Measurements from ENCODE around the gene AP2M1.
A peak's percentile ranks its signal among the peaks of the same experiment; 100 is the strongest.

The AP2M1 gene

DNA sequence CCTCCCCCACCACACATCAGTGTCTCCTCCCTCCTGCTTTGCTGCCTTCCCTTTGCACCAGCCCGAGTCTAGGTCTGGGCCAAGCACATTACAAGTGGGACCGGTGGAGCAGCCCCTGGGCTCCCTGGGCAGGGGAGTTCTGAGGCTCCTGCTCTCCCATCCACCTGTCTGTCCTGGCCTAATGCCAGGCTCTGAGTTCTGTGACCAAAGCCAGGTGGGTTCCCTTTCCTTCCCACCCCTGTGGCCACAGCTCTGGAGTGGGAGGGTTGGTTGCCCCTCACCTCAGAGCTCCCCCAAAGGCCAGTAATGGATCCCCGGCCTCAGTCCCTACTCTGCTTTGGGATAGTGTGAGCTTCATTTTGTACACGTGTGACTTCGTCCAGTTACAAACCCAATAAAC is 9.0 kb downstream of the AP2M1 start:
- DNase-seq = no peak

DNA sequence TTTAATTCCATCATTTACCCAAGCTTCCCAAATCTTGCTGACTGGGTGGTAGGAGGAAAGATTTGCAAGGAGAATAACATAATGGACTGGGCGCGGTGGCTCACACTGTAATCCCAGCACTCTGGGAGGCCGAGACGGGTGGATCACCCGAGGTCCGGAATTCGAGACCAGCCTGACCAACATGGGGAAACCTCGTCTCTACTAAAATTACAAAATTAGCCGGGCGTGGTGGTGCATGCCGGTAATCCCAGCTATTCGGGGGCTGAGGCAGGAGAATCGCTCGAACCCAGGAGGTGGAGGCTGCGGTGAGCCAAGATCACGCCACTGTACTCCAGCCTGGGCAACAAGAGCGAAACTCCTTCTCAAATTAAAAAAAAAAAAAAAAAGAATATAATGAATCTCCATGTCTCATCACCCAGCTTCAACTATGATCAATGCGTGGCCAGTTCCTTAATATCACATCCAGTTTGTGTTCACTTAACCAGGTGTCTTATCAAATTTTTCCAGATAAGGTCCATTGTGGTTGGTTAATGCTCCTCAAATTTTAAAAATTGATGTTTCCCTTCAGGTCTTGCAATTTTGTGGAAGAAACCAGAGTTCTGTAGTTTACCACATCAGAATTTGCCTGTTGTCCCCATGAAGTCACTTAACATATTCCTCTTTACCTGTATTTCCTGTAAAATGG is 10.0 kb downstream of the AP2M1 start:
- no peak for DNase-seq

GRCh38 chr3:184185461-184186183 is 11.0 kb downstream of the AP2M1 start:
- DNase-seq = peak; percentile 99 to 100

DNA sequence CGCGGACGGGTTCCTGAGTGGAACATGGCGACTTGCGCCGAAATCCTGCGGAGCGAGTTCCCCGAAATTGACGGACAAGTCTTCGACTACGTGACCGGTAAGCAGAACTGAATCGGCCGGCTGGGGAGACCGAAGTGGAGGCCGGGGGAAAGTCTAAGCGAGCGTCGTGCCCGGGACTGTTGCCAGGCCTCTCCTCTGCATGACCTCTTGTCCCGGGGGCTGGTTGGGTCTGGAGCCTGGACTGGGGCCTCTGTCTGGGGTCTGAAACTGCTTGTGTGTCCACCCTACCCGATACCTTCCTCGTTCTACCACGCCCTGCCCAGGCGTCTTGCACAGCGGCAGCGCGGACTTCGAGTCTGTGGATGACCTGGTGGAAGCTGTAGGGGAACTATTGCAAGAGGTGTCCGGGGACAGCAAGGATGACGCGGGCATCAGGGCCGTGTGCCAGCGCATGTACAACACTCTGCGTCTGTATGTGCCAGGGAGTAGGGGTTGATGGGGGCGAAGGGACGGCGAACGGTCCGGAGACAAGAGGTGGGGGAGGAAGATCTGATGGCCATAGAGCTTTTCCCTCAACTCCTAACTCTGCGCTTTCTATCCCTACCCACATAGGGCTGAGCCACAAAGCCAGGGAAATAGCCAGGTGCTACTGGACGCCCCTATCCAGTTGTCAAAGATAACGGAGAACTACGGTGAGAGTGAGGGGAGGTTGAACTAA is 11.7 kb downstream of the AP2M1 start, which contains the start of gene ABCF3:
ABCF3 (plus strand) TSS at position 16 of the 718 bp plus-strand sequence; CDS start at position 25, 9 bp downstream.
- DNase-seq = no peak

DNA sequence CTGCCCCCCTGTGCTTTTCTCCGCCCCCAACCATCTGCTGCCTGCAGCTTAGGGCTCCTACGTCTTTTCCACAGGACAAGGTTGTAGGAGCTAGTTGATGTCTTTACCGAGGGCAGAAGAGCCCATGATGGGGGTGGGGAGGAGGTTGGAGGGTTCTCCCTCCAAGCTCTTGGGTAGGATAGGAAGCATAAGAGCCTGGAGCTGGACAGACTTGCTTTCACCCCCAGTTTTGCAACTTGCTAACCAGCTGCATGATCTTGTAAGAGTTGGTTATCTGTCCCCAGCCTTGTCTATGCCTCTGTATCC is 12.2 kb downstream of the AP2M1 start:
- no peak for DNase-seq

DNA sequence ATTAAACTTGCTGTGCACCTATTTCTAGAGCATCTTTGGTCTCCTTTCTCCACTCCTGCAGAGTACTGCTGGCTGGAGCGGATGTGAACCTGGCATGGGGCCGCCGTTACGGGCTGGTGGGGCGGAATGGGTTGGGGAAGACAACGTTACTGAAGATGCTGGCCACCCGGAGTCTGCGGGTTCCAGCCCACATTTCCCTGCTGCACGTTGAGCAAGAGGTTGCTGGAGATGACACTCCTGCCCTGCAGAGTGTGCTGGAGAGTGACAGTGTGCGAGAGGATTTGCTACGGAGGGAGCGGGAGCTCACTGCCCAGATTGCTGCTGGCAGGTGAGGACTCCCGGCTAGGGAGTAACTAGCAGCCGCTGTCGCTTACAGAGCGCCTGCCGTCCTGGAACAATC is 13.4 kb downstream of the AP2M1 start:
- DNase-seq = no peak

DNA sequence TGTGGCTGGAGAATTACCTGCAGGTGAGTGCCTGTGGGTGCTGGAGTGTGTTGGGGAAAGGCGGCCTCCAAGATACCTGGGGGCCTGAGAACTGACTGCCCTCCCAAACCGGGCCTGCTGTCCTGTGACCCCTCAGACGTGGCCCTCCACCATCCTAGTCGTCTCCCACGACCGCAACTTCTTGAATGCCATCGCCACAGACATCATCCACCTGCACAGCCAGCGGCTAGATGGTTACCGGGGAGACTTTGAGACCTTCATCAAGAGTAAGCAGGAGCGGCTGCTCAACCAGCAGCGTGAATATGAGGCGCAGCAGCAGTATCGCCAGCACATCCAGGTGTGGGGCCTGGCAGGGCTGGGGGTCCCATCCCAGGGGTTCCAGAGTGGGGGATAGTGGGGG is 14.8 kb downstream of the AP2M1 start:
- no peak for DNase-seq

GRCh38 chr3:184192889-184193288 is 18.2 kb downstream of the AP2M1 start:
- DNase-seq = no peak

- no peak for DNase-seq
Observed at GRCh38 chr3:184193991-184194539, 19.4 kb downstream of the AP2M1 start.

GRCh38 chr3:184196536-184196935 is 21.9 kb downstream of the AP2M1 start:
- DNase-seq = no peak

DNA sequence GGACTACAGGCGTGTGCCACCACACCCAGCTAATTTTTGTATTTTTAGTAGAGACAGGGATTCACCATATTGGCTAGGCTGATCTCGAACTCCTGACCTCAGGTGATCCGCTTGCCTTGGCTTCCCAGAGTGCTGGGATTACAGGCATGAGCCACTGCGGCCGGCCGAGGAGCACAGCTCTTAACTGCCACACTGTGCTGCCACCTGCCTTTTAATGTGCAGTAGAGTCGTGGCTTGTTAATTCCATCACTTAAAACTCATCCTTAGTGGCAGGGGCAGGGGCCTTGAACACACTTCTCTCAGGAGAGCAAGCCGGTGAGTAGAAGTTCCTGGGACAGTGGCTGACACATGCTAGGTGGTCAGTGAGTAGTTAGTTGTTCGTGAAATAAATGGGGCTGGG is 23.9 kb downstream of the AP2M1 start:
- DNase-seq = no peak

GRCh38 chr3:184200825-184201224 is 26.2 kb downstream of the AP2M1 start:
- DNase-seq = no peak

DNA sequence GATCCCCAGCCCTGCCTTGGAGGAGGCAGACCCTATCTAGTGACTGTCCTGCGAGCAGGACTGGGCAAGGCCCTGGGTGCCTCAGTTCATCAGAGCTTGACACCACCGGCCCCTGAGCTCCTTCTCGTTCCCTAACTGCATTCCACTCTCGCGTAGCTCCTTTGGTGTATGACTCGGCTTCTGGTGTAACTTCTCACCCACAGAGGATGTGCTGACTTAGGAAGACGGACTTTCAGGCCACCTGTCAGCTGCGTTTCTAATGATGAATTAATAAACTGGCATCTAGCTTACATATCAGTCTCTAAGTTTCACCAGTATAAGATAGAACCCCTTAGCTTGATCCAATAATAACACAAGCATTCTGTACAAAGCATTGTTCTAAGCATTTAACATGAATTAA is 28.9 kb downstream of the AP2M1 start:
- DNase-seq = no peak

GRCh38 chr3:184209146-184209923 is 34.7 kb downstream of the AP2M1 start:
- no peak for DNase-seq

GRCh38 chr3:184211297-184211696 is 36.6 kb downstream of the AP2M1 start:
- DNase-seq = no peak

- no peak for DNase-seq
Observed at GRCh38 chr3:184211718-184212117, 37.1 kb downstream of the AP2M1 start.

- DNase-seq = no peak
Observed at GRCh38 chr3:184218814-184219213, 44.2 kb downstream of the AP2M1 start.

GRCh38 chr3:184222521-184222920 is 47.9 kb downstream of the AP2M1 start:
- DNase-seq = no peak

DNA sequence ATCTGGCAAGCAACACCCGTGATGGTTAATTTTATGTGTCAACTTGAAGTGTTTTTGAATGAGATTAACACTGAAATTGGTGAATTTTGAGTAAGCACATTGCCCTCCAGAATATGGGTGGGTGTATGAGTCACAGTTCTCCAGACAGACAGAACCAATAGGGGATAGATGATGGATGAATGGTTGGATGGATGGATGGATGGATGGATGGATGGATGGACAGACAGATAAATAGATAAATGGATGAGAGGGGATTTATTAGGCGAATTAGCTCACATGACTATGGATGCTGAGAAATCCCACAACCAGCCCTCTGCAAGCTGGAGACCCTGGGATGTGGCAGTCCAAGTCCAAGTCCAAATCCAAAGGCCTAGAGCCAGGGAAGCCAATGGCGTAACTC is 49.3 kb downstream of the AP2M1 start:
- no peak for DNase-seq

GRCh38 chr3:184227481-184227935 is 52.9 kb downstream of the AP2M1 start:
- DNase-seq = peak; percentile 35 to 69

GRCh38 chr3:184228376-184229137 is 53.9 kb downstream of the AP2M1 start:
- DNase-seq = no peak

All from CD4-positive, alpha-beta T cell treated with Interferon alpha-2 for 1 hour (primary cell).